ENCODE data around the gene BABAM2. TPM values are rescaled to one million over a fixed set of nuclear protein-coding genes. Genes with fewer than 3 reads are reported as not detected.

The BABAM2 gene
- total RNA-seq, 4 donors from 2014 or later: 35.0 to 70.5 (median 51.5) TPM

- no peak overlapping the region for H3K4me3 ChIP-seq
- H3K27me3 ChIP-seq: no peaks in the 10 kb centered on the region
- DNase-seq: no peak
- no peaks in the 10 kb centered on the region for H3K36me3 ChIP-seq
- H3K27ac ChIP-seq: no peak overlapping the region
- H3K9me3 ChIP-seq: no peaks in the 10 kb centered on the region
- TF ChIP-seq POLR2A (IDR thresholded peaks at IDR 0.05): no peak
- TF ChIP-seq, protein P1, sequence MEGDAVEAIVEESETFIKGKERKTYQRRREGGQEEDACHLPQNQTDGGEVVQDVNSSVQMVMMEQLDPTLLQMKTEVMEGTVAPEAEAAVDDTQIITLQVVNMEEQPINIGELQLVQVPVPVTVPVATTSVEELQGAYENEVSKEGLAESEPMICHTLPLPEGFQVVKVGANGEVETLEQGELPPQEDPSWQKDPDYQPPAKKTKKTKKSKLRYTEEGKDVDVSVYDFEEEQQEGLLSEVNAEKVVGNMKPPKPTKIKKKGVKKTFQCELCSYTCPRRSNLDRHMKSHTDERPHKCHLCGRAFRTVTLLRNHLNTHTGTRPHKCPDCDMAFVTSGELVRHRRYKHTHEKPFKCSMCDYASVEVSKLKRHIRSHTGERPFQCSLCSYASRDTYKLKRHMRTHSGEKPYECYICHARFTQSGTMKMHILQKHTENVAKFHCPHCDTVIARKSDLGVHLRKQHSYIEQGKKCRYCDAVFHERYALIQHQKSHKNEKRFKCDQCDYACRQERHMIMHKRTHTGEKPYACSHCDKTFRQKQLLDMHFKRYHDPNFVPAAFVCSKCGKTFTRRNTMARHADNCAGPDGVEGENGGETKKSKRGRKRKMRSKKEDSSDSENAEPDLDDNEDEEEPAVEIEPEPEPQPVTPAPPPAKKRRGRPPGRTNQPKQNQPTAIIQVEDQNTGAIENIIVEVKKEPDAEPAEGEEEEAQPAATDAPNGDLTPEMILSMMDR (IDR thresholded peaks at IDR 0.05): no peak
- H3K4me1 ChIP-seq: no peaks in the 10 kb centered on the region
Observed at GRCh38 chr2:28094739-28095138, 204.2 kb downstream of the BABAM2 start.

GRCh38 chr2:28095622-28096021, 205.1 kb downstream of the BABAM2 start:
- Histone ChIP-seq H3K27ac (no peak overlapping the region), H3K4me3 (no peak overlapping the region), H3K27me3 (no peaks in the 10 kb centered on the region), H3K9me3 (no peaks in the 10 kb centered on the region), H3K4me1 (no peaks in the 10 kb centered on the region), H3K36me3 (no peaks in the 10 kb centered on the region)
- TF ChIP-seq, protein P1 (IDR thresholded peaks at IDR 0.05): no peak
- no peak for TF ChIP-seq POLR2A (IDR thresholded peaks at IDR 0.05)
- no peak for DNase-seq

- TF ChIP-seq POLR2A (IDR thresholded peaks at IDR 0.05): no peak
- TF ChIP-seq, protein P1 (IDR thresholded peaks at IDR 0.05): no peak
- Histone ChIP-seq H3K36me3 (no peaks in the 10 kb centered on the region), H3K4me1 (no peaks in the 10 kb centered on the region), H3K27me3 (no peaks in the 10 kb centered on the region), H3K9me3 (no peaks in the 10 kb centered on the region), H3K4me3 (no peak overlapping the region), H3K27ac (no peak overlapping the region)
- DNase-seq: no peak
Observed at GRCh38 chr2:28096421-28096820, 205.9 kb downstream of the BABAM2 start.

DNA sequence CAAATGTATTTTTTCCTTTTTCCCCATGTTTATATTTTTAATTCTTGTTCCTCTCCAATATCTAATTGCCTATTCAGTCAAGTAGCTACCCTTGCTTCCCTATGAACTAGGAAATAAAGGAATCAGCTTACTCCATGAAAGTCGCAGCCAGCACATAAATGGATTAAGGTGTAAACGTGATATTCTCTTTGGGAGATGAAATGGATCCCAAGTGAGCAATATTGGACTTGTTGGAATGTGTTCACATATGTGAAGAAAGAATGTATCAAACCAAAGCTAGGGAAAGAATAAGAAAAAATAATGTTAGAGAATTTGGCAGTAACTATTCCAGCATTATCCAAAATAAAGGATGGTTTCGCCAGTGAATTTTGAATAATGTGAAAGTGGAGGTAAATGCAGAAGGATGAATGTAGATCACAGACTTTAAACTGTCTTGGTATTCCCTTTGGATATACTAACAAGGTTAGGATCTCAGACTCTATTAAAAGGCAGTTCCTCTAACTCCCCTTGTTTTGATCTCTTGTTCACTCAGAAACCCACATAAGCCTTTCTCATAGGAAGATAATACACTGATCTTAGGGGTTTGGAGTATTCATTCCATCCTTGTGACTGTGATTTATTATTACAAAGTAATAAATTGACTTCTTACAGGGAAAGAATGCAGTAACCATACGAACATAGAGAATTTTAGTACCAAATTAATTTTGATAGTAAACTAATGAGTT, 208.1 kb downstream of the BABAM2 start:
- TF ChIP-seq, protein P1 (IDR thresholded peaks at IDR 0.05): no peak
- no peak for TF ChIP-seq POLR2A (IDR thresholded peaks at IDR 0.05)
- Histone ChIP-seq H3K27me3 (no peaks in the 10 kb centered on the region), H3K27ac (no peak overlapping the region), H3K4me1 (no peaks in the 10 kb centered on the region), H3K36me3 (no peaks in the 10 kb centered on the region), H3K9me3 (no peaks in the 10 kb centered on the region), H3K4me3 (no peak overlapping the region)
- no peak for DNase-seq

DNA sequence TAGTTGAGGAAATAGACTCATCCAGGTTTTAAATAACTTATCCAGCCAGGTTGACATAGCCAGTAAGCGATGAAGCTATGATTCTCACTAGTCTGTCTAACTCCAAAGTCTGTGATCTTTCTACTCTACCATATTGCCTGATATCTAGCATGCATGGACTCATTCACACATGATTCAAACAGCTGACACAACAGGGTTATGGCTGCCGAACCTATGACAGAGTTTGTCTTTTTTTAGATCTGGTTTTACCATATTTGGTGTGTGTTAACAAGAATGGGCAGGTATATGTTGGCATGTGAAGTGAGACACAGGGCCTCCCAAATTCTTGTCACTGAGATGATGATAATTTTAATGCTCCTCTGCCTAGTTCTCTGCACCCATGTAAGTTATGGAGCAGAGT, 210.6 kb downstream of the BABAM2 start:
- no peaks in the 10 kb centered on the region for H3K4me1 ChIP-seq
- no peaks in the 10 kb centered on the region for H3K27me3 ChIP-seq
- H3K9me3 ChIP-seq: no peaks in the 10 kb centered on the region
- no peak overlapping the region for H3K4me3 ChIP-seq
- H3K27ac ChIP-seq: no peak overlapping the region
- TF ChIP-seq, protein P1 (IDR thresholded peaks at IDR 0.05): no peak
- TF ChIP-seq POLR2A (IDR thresholded peaks at IDR 0.05): no peak
- no peaks in the 10 kb centered on the region for H3K36me3 ChIP-seq
- no peak for DNase-seq

Measured in Peyer's patch (tissue), 4 donors.